Cardiac fibroblast (primary cell): ENCODE measurements around the gene PHYH.

ENCODE experiments used
- DNase-seq, 2 donors: peaks; one replicate each; pipeline versions ENCODE4 v3.0.0 to v3.0.0-alpha.2; 2010; ENCODE audit warnings: low read depth in 2 of 2
- H3K4me3 ChIP-seq, 2 donors: replicated peaks in 1 of 2; 1 replicate in 1 of 2; 2 replicates in 1 of 2; pipeline ENCODE4 v1.5.1; 2011; ENCODE audit warnings: low read depth in 2 of 2, low read length in 2 of 2, mild to moderate bottlenecking in 2 of 2, moderate library complexity in 1 of 2
- TF ChIP-seq, protein P1 (sequence below): IDR thresholded peaks from one replicate; pipeline ENCODE4 v1.5.1; 2011; ENCODE audit warnings: low read depth, mild to moderate bottlenecking, low read length, inconsistent platforms

Gene PHYH

GRCh38 chr10:13299437-13300287 lies at the start of gene PHYH:
PHYH (minus strand) TSS chr10:13300064; CDS start chr10:13300042, 22 bp downstream.
- H3K4me3 ChIP-seq = peak within 1 kb of the TSS; percentile 64 to 66
- peak; percentile 81 to 94 for DNase-seq
- TF ChIP-seq, protein P1, sequence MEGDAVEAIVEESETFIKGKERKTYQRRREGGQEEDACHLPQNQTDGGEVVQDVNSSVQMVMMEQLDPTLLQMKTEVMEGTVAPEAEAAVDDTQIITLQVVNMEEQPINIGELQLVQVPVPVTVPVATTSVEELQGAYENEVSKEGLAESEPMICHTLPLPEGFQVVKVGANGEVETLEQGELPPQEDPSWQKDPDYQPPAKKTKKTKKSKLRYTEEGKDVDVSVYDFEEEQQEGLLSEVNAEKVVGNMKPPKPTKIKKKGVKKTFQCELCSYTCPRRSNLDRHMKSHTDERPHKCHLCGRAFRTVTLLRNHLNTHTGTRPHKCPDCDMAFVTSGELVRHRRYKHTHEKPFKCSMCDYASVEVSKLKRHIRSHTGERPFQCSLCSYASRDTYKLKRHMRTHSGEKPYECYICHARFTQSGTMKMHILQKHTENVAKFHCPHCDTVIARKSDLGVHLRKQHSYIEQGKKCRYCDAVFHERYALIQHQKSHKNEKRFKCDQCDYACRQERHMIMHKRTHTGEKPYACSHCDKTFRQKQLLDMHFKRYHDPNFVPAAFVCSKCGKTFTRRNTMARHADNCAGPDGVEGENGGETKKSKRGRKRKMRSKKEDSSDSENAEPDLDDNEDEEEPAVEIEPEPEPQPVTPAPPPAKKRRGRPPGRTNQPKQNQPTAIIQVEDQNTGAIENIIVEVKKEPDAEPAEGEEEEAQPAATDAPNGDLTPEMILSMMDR = no peak

GRCh38 chr10:13348216-13349017 lies 48.6 kb upstream of the PHYH start, which contains the start of gene SEPHS1:
SEPHS1 (minus strand) TSS chr10:13348293; CDS start chr10:13344950, 3,343 bp downstream.
- TF ChIP-seq, protein P1 = no peak
- peak within 1 kb of the TSS; percentile 71 to 73 for H3K4me3 ChIP-seq

DNA sequence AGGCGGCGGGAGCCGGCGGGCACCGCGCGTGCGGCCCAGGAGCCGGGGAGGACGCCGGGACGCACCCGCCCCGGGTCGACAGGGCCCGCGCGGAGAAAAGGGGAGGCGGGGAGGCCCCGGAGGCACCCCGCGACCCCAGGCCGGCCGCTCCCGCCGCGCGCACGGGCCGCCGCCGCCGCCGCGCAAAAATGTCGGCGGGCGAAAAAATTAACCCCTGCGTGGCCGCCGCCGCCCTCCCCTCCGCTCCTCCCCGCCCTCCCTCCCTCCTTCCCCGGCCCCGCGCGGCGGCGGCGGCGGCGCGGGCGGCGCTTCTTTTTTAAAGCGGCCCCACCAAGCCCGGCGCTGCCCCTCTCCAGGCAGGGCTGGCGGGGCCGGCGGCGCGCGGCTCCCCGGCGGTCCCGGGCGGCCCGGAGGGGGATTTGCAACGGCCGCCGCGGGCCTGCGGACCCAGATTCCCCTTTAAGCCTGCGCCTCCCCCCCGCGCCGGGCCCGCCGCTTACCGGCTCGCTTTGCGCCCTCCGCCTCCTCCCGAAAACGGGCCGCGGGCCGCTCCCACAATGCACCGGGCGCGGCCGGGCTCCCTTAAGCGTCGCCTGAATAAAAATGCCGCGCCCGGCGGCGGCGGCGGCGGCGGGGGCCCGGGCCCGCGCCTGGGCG lies 47.8 kb upstream of the PHYH start:
- peak overlapping the region; percentile 28 to 73 for H3K4me3 ChIP-seq
- peak; percentile 76 to 84 for DNase-seq
- TF ChIP-seq, protein P1 = no peak

More at GRCh38 chr10:13348216-13349017, 48.6 kb upstream of the PHYH start, which contains the start of gene SEPHS1:
- peak; percentile 69 to 82 for DNase-seq

- H3K4me3 ChIP-seq = peak overlapping the region; percentile 71 to 73
- peak; percentile 20 to 39 for DNase-seq
- TF ChIP-seq, protein P1 = no peak
Observed at GRCh38 chr10:13347043-13347499, 47.2 kb upstream of the PHYH start.

- H3K4me3 ChIP-seq = peak overlapping the region; percentile 71 to 73
- peak; percentile 59 to 84 for DNase-seq
- TF ChIP-seq, protein P1 = no peak
Observed at GRCh38 chr10:13346283-13347042, 46.6 kb upstream of the PHYH start.
